GM18873 (cell line): ENCODE measurements around the gene CFAP126.
"Not testable (repeated sequence)": the region's sequence is repeated elsewhere in the genome, so short reads cannot be mapped to it uniquely, and the experiment has no call there.

ENCODE experiments used
- ATAC-seq: cut with Tn5 transposase; IDR thresholded peaks from one replicate; pipeline ENCODE4 v1.9.1; 2021; ENCODE audit warnings: mild to moderate bottlenecking, moderate library complexity, moderate number of reproducible peaks; ENCODE audit not compliant: unreplicated experiment, low FRiP score

Gene CFAP126

GRCh38 chr1:161382214-161383019 lies 14.7 kb upstream of the CFAP126 start:
- no peak for ATAC-seq

- no peak for ATAC-seq
Measured at GRCh38 chr1:161381707-161382106, 14.0 kb upstream of the CFAP126 start.

- ATAC-seq: no peak
Measured at GRCh38 chr1:161379071-161379470, 11.4 kb upstream of the CFAP126 start.

- ATAC-seq: no peak
Measured at GRCh38 chr1:161378014-161378413, 10.3 kb upstream of the CFAP126 start.

- ATAC-seq: no peak
Measured at GRCh38 chr1:161374373-161374772, 6.7 kb upstream of the CFAP126 start.

- no peak for ATAC-seq
Measured at GRCh38 chr1:161373442-161373841, 5.8 kb upstream of the CFAP126 start.

- ATAC-seq: no peak
Measured at GRCh38 chr1:161365207-161365606, 2.5 kb downstream of the CFAP126 start.

- no peak for ATAC-seq
Measured at GRCh38 chr1:161364332-161364731, 3.3 kb downstream of the CFAP126 start.

GRCh38 chr1:161359291-161359690 lies 8.4 kb downstream of the CFAP126 start:
- ATAC-seq: no peak

GRCh38 chr1:161357073-161357472 lies 10.6 kb downstream of the CFAP126 start:
- no peak for ATAC-seq

GRCh38 chr1:161351482-161351881 lies 16.2 kb downstream of the CFAP126 start:
- ATAC-seq: no peak

- ATAC-seq: no peak
Measured at GRCh38 chr1:161350671-161351070, 17.0 kb downstream of the CFAP126 start.

GRCh38 chr1:161342821-161343220 lies 24.9 kb downstream of the CFAP126 start:
- no peak for ATAC-seq

- no peak for ATAC-seq
Measured at GRCh38 chr1:161342177-161342576, 25.5 kb downstream of the CFAP126 start.

GRCh38 chr1:161335796-161336195 lies 31.9 kb downstream of the CFAP126 start:
- ATAC-seq: no peak

- ATAC-seq: no peak
Measured at GRCh38 chr1:161333166-161333565, 34.5 kb downstream of the CFAP126 start.

GRCh38 chr1:161330346-161330745 lies 37.3 kb downstream of the CFAP126 start:
- ATAC-seq: no peak

- no peak for ATAC-seq
Measured at GRCh38 chr1:161324020-161324419, 43.7 kb downstream of the CFAP126 start.

- ATAC-seq: not testable (repeated sequence)
Measured at GRCh38 chr1:161315841-161316674, 51.6 kb downstream of the CFAP126 start.
